Brain microvascular endothelial cell (primary cell): ENCODE measurements around the gene L1CAM.

Experiments used
- DNase-seq: peaks from one replicate; pipeline ENCODE4 v3.0.0-alpha.2; 2020
- H3K27ac ChIP-seq: fragments of 250-450 bp; sonication (Bioruptor Pico); 2 replicates; pipeline ENCODE4 v1.5.1; 2020; ENCODE audit warnings: mild to moderate bottlenecking, moderate library complexity
- H3K27me3 ChIP-seq: fragments of 250-450 bp; sonication (Bioruptor Pico); replicated peaks from 2 replicates; pipeline ENCODE4 v1.5.1; 2020; ENCODE audit warnings: mild to moderate bottlenecking
- H3K36me3 ChIP-seq: fragments of 250-450 bp; sonication (Bioruptor Pico); replicated peaks from 2 replicates; pipeline ENCODE4 v1.5.1; 2020; ENCODE audit warnings: mild to moderate bottlenecking
- H3K4me3 ChIP-seq: 2 replicates; pipeline ENCODE4 v1.5.1; 2011; ENCODE audit warnings: low read depth, mild to moderate bottlenecking, control low read depth, low read length, moderate library complexity
- in situ Hi-C: cut with HindIII; loops from 2 replicates; pipeline ENCODE4 v1.10.0; 2017; ENCODE audit warnings: low sequenced_read_pairs, low pct_ligation_motif_present
- TF ChIP-seq, protein P1 (sequence below): IDR thresholded peaks from 2 replicates; pipeline ENCODE4 v1.5.1; 2011; ENCODE audit warnings: low read depth, mild to moderate bottlenecking, moderate library complexity, low read length, control low read depth, inconsistent platforms; ENCODE audit errors: missing control alignments

Gene L1CAM

DNA sequence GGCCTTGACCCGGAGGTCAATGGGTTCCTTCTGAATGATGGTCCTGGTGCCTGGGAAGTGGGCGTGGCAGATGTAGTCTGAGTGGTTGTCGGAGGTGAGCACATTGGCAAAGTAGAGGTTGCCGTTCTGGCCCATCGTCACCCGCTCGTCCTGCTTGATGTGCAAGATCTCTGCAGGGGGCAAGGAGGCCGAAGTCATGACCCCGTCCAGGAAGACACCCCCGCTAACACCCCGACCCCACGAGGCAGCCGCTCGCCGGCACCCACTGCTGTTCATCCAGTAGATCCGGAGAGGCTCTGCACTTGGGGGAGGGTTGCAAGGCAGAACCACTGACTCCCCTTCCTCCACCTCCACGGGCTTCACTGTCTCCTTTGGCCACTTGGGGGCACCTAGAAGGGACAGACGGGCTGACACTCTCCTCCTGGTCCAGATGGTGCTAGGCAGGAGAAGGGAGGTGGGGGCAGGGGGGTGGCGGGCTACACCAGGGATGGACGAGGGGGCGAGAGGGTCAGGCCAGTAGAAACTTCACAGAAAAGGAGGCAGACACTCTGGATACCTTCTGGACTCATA is 15.1 kb downstream of the L1CAM start:
- Histone ChIP-seq H3K27me3 (peaks cover 2% of the 10 kb centered on the region), H3K36me3 (no peaks in the 10 kb centered on the region)

DNA sequence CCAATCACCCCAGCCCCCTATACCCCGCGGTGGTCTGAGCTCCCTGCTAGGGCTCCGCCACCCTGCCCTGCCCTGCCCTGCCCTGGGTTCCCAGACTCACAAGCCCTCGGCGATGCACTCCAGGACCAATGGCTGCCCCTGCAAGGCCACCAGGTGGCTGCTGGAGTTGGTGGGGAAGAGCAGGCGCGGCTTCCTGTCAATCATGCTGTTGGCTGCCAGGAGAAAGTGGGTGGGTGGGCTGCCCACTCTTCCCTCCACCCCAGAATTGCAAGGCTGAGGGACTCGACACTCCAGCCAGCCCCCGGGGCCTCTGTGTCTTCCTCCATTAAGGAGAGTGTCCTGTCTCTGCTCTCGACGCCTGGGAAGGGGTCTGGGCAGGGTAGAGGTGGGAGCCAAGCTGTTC is 15.7 kb downstream of the L1CAM start:
- Histone ChIP-seq H3K36me3 (no peaks in the 10 kb centered on the region), H3K27me3 (peaks cover 2% of the 10 kb centered on the region), H3K27ac (no peak overlapping the region), H3K4me3 (no peak overlapping the region)
- TF ChIP-seq, protein P1, sequence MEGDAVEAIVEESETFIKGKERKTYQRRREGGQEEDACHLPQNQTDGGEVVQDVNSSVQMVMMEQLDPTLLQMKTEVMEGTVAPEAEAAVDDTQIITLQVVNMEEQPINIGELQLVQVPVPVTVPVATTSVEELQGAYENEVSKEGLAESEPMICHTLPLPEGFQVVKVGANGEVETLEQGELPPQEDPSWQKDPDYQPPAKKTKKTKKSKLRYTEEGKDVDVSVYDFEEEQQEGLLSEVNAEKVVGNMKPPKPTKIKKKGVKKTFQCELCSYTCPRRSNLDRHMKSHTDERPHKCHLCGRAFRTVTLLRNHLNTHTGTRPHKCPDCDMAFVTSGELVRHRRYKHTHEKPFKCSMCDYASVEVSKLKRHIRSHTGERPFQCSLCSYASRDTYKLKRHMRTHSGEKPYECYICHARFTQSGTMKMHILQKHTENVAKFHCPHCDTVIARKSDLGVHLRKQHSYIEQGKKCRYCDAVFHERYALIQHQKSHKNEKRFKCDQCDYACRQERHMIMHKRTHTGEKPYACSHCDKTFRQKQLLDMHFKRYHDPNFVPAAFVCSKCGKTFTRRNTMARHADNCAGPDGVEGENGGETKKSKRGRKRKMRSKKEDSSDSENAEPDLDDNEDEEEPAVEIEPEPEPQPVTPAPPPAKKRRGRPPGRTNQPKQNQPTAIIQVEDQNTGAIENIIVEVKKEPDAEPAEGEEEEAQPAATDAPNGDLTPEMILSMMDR, result no peak
- in situ Hi-C loops, result no loop called here
- no peak for DNase-seq

More for the DNA sequence above, 15.1 kb downstream of the L1CAM start:
- H3K4me3 ChIP-seq, result no peak overlapping the region
- H3K27ac ChIP-seq, result no peak overlapping the region
- in situ Hi-C loops, result no loop called here
- DNase-seq, result no peak
- TF ChIP-seq, protein P1, result peak; percentile 15

DNA sequence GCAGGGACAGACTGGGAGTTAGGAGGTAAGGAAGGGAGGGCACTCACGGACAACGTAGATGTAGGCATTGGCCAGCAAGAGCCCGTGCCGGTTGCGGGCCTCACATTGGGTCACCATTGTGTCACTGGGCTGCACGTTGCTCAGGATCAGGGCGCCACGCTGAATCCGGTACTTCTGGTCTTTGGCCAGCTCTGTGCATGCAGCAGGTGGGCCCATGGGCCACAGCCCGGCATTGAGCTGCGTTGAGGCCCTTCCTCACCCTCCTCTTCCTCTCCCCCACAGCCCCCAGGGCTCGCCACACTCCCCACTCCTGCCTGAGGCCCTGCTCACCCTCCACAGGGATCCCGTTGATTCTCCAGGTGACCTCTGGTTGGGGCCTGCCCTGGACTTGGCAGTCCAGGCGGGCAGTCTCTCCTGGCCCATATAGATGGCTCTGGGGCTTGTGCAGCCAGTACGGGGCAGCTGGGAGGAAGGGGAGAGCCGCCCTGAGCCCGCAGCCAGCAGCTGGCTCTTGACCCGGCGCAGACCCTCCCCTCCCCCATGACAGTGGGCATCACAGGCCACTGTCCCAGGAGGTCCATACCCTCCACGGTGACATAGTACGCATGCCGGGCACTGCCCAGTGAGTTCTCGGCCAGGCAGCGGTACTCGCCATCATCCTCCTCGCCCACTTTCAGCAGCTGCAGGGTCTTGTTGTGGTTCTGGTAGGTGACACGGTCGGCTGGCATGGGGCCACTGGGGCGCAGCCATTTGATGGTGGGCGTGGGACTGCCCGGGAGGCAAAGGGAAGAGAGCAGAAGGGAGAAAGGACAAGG is 16.3 kb downstream of the L1CAM start:
- no peak for DNase-seq
- no peak overlapping the region for H3K4me3 ChIP-seq

DNA sequence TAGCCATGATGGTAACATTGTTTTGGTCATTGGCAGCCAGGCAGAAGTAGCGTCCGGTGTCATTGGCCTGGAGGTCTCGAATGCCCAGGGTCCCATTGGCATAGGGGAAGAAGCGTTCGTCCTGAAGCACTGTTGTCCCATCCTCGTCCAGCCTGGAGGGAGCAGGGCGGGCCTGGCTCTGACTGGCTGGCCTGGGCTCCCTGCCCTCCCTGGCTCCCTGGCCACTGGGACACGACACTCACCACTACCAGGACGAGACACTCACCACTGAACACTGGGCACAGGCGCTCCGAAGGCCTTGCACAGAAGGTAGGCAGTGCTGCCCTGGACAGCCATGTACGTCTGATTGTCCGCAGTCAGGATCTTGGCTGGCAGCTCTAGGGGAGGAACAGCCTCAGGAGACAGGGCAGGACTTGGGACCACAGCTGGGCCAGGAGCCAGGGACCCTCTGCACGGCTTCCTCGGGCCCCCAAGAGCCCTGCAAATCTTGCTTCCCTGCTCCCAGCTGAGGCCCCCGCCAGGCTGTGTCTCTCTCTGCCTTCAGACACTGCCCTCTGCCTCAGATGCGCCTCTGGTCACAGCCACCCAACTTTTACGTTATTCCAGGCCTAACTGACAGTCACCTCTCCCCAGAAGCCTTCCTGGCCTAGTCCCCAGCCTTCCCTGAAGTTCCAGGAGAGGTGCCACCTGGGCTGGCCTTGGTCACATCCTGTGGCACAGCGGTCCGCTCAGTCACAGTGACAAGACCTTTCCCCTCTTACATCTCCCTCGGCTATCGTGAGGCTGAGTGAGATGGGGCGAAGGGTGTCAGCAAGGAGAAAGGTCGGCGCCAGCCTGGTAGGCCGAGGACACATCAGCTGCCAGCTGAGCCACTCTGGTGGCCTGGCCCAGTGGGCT is 17.1 kb downstream of the L1CAM start:
- no peak for DNase-seq
- H3K27ac ChIP-seq, result no peak overlapping the region
- TF ChIP-seq, protein P1, result no peak
- in situ Hi-C loops, result no loop called here
- H3K27me3 ChIP-seq, result no peaks in the 10 kb centered on the region
- H3K36me3 ChIP-seq, result no peaks in the 10 kb centered on the region
- H3K4me3 ChIP-seq, result no peak overlapping the region

More for the DNA sequence above, 16.3 kb downstream of the L1CAM start:
- in situ Hi-C loops, result no loop called here
- TF ChIP-seq, protein P1, result no peak
- Histone ChIP-seq H3K36me3 (no peaks in the 10 kb centered on the region), H3K27me3 (peaks cover 2% of the 10 kb centered on the region), H3K27ac (no peak overlapping the region)

DNA sequence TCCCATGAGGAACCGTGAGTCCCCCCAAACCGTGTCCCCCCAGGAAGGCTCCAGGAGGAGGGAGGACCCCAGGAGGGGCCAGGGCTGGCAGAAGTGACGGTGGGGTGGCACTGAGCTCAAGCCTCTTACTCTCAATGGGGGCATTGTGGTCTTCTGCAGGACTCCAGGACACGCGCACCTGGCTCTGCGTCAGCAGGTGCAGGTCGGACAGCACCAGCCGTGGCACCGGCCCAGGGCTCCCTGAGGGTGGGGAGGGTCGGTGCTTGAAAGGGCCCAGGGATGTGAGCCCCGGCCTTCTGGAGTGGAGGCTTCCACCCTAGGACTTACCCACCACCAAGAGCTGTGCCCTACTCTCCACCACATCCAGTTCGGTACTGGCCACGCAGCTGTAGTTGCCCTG is 18.3 kb downstream of the L1CAM start:
- TF ChIP-seq, protein P1, result no peak
- no peaks in the 10 kb centered on the region for H3K36me3 ChIP-seq
- in situ Hi-C loops, result no loop called here

More for the DNA sequence above, 18.3 kb downstream of the L1CAM start:
- Histone ChIP-seq H3K4me3 (no peak overlapping the region), H3K27me3 (no peaks in the 10 kb centered on the region), H3K27ac (no peak overlapping the region)
- DNase-seq, result no peak
